Left ventricle myocardium inferior (tissue), 1 donor: ENCODE measurements around the gene DHRS7B. TPM values are rescaled to one million over a fixed set of nuclear protein-coding genes. Genes with fewer than 3 reads are reported as not detected.

Source experiments
- DNase-seq: peaks from one replicate; pipeline ENCODE4 v3.0.0-alpha.2; 2020
- H3K27ac ChIP-seq: fragments of 200-600 bp; replicated peaks from 2 replicates; pipeline ENCODE4 v1.8.0; 2021
- H3K27me3 ChIP-seq: fragments of 200-600 bp; 2 replicates; pipeline ENCODE4 v1.8.0; 2021; ENCODE audit warnings: low read depth
- H3K36me3 ChIP-seq: fragments of 200-600 bp; 2 replicates; pipeline ENCODE4 v1.8.0; 2021
- H3K4me1 ChIP-seq: fragments of 200-600 bp; 2 replicates; pipeline ENCODE4 v1.8.0; 2021
- H3K4me3 ChIP-seq: fragments of 200-600 bp; 2 replicates; pipeline ENCODE4 v1.8.0; 2021; ENCODE audit warnings: mild to moderate bottlenecking, moderate library complexity
- H3K9me3 ChIP-seq: fragments of 200-600 bp; replicated peaks from 2 replicates; pipeline ENCODE4 v1.8.0; 2021
- intact Hi-C: fragments of 100-400 bp; cut with micrococcal nuclease; formaldehyde crosslinking; loops from one replicate; pipeline ENCODE4 v1.11.0; 2022
- total RNA-seq: library from RNA; stranded (reverse); fragmentation: NEBNext Ultra II Directional; extraction: Animal tissue kit (Norgen Biotek cat#: 25700); gene quantifications from one replicate; pipeline ENCODE4 v1.2.1, GENCODE V29; 2021
- TF ChIP-seq, protein P1 (sequence below): fragments of 200-600 bp; IDR thresholded peaks from 2 replicates; pipeline ENCODE4 v1.8.0; 2021; ENCODE audit warnings: antibody characterized with exemption, mild to moderate bottlenecking, borderline replicate concordance
- donor health status: DM: no; HTN: yes; CAD: no; lungs with severe emphysema.

Gene DHRS7B
- total RNA-seq, 1 donor from 2014 or later: 33.4 TPM

DNA sequence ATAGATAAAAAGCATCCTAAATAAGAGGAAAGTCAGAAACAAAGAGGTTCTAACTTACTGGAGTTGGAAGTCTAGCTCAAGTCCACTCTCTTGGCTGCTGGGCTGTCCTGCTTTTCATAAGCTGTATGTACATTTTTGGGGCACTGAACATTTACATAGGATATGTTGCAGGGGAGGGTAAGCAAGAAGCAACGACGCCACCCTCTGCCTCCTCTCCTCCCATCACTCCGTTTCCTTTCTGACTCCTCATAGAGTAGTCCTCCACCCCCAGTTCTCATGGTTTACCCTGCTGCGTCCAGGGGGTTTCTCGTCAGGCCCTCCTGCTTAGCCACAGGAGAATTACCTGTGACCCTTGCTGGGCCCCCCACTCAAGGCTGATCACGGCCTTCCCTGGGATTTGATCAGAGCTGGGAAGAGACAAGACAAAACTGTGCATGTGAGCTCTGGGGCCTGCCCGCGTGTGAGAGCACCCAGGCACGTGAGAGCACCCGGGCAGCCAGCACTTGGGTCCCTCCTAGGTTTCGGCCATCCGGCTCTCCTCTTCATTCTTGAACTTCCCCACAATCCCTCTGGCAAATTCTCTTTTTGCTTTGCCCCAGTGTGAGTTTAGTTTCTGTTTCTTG is 50.1 kb downstream of the DHRS7B start:
- H3K36me3 ChIP-seq: peaks cover 42% of the 10 kb centered on the region
- no peaks in the 10 kb centered on the region for H3K27me3 ChIP-seq
- H3K27ac ChIP-seq: no peak overlapping the region
- H3K9me3 ChIP-seq: no peaks in the 10 kb centered on the region
- H3K4me3 ChIP-seq: no peak overlapping the region
- H3K4me1 ChIP-seq: peaks cover 31% of the 10 kb centered on the region
- TF ChIP-seq, protein P1, sequence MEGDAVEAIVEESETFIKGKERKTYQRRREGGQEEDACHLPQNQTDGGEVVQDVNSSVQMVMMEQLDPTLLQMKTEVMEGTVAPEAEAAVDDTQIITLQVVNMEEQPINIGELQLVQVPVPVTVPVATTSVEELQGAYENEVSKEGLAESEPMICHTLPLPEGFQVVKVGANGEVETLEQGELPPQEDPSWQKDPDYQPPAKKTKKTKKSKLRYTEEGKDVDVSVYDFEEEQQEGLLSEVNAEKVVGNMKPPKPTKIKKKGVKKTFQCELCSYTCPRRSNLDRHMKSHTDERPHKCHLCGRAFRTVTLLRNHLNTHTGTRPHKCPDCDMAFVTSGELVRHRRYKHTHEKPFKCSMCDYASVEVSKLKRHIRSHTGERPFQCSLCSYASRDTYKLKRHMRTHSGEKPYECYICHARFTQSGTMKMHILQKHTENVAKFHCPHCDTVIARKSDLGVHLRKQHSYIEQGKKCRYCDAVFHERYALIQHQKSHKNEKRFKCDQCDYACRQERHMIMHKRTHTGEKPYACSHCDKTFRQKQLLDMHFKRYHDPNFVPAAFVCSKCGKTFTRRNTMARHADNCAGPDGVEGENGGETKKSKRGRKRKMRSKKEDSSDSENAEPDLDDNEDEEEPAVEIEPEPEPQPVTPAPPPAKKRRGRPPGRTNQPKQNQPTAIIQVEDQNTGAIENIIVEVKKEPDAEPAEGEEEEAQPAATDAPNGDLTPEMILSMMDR: no peak
- intact Hi-C loops: no loop called here
- DNase-seq: no peak

DNA sequence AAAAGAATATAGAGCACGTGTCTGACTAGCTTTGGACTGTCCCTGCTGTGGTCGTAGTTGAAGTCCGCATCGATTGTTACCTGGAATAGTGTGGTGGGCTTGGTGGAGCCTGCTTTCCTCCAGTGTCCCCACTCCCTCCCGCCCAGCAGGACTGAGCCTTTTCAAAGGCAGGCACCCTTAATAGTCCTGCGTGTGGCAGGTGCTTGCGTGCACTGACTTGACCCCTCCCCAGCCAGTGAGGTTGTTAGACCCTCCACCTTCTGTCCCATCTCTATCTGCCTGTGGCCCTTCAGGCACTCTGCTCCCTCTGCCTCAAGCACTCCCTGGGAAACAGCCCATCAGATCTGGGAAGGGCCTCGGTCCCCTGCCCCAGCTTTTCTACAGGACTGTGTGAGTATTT is 50.6 kb downstream of the DHRS7B start:
- peaks cover 37% of the 10 kb centered on the region for H3K36me3 ChIP-seq
- no peak overlapping the region for H3K27ac ChIP-seq
- H3K9me3 ChIP-seq: no peaks in the 10 kb centered on the region
- TF ChIP-seq, protein P1: no peak
- no peak for DNase-seq
- H3K4me1 ChIP-seq: peaks cover 29% of the 10 kb centered on the region
- H3K4me3 ChIP-seq: no peak overlapping the region
- intact Hi-C loops: no loop called here
- H3K27me3 ChIP-seq: no peaks in the 10 kb centered on the region

DNA sequence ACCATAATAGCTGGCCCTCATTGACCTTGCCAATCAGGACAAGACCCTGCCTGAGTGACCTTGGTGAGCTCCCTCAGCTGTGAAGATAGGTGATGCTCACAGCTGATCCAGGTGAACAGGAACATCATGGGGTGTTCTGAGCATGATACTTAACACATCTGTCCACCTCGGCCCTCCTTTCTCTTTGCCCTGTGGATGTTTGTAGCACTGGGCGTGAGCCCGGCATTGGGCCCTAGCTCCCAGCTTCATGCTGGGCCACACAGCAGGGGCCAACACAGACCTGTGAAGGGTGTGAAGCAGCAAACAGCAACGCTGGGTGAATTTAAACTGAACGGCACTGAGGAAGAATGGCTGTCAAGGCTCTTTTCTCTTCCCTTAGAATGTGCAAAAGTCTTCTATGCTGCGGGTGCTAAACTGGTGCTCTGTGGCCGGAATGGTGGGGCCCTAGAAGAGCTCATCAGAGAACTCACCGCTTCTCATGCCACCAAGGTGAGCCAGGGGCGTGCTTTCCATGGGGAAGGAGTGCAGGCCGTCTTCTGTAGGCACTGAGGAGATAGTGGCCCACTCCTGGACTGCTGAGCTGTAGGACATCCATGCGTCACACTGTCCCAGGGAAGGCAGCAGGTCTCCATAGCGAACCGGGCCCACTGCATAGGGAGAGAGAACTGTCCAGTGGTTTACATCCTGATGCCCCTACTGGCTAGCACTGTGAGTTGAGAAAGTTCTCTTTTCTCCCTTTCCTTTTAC is 51.3 kb downstream of the DHRS7B start:
- TF ChIP-seq, protein P1: no peak
- Histone ChIP-seq H3K27me3 (no peaks in the 10 kb centered on the region), H3K4me3 (no peak overlapping the region), H3K27ac (no peak overlapping the region), H3K36me3 (peaks cover 31% of the 10 kb centered on the region), H3K4me1 (peaks cover 25% of the 10 kb centered on the region), H3K9me3 (no peaks in the 10 kb centered on the region)
- DNase-seq: no peak
- intact Hi-C loops: no loop called here

DNA sequence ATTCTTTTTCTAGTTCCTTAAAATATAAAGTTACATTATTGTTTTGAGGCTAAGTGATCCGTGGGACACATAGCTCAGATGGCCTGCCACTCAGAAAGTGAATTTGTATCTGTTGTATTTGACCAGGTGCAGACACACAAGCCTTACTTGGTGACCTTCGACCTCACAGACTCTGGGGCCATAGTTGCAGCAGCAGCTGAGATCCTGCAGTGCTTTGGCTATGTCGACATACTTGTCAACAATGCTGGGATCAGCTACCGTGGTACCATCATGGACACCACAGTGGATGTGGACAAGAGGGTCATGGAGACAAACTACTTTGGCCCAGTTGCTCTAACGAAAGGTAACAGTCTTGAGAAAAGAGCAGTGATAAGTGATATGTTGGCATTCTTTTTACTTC is 56.7 kb downstream of the DHRS7B start:
- Histone ChIP-seq H3K27me3 (no peaks in the 10 kb centered on the region), H3K4me3 (no peak overlapping the region), H3K36me3 (peaks cover 52% of the 10 kb centered on the region), H3K4me1 (peaks cover 35% of the 10 kb centered on the region), H3K27ac (no peak overlapping the region), H3K9me3 (no peaks in the 10 kb centered on the region)
- TF ChIP-seq, protein P1: no peak
- DNase-seq: no peak
- intact Hi-C loops: no loop called here

DNA sequence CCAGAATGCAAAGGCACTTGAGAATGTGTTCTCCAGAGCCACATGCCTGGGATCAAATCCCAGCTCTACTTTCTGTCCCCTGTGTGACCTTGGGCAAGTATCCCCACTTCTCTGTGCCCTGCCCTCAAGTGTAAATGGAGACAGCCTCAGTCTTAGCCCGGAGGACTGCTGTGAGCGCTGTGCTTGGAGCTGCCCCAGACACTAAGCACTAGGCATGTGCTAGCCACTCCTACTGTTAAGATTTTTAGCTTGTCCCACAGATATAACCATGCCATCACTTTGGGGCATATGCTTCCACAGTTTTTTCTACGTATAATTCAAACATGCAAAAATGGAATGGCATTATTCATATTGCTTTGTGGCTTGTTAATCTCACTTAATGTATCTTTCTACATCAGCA is 57.8 kb downstream of the DHRS7B start:
- no peaks in the 10 kb centered on the region for H3K9me3 ChIP-seq
- peaks cover 35% of the 10 kb centered on the region for H3K4me1 ChIP-seq
- no peaks in the 10 kb centered on the region for H3K27me3 ChIP-seq
- H3K4me3 ChIP-seq: no peak overlapping the region
- DNase-seq: no peak
- TF ChIP-seq, protein P1: no peak
- no peak overlapping the region for H3K27ac ChIP-seq
- intact Hi-C loops: no loop called here
- peaks cover 57% of the 10 kb centered on the region for H3K36me3 ChIP-seq
